B cell (primary cell): ENCODE measurements around the gene CRY1. TPM values are rescaled to one million over a fixed set of nuclear protein-coding genes. Genes with fewer than 3 reads are reported as not detected.

Experiments
- ATAC-seq: fragments of 200-7000 bp; cut with Tn5 transposase; one replicate; pipeline ENCODE4 v1.10.0; 2021; ENCODE audit warnings: low read depth, mild to moderate bottlenecking, moderate number of reproducible peaks, moderate library complexity
- CTCF ChIA-PET: fragments of 350-600 bp; sonication (Branson Sonifier 250); formaldehyde crosslinking; loops from one replicate; lab custom pipeline; 2021; ENCODE audit warnings: antibody characterized with exemption, inconsistent platforms; lab: Charles Lee
- POLR2A ChIA-PET: fragments of 350-600 bp; sonication (Branson Sonifier 250); formaldehyde crosslinking; loops from one replicate; lab custom pipeline; 2021; ENCODE audit warnings: antibody characterized with exemption; lab: Charles Lee
- DNase-seq: peaks from one replicate; pipeline ENCODE4 v3.0.0; 2013
- H2AFZ ChIP-seq: 2 replicates; pipeline ENCODE4 v1.6.1; 2012; ENCODE audit warnings: mild to moderate bottlenecking, low read depth, low read length; ENCODE audit not compliant: insufficient read depth, poor library complexity, severe bottlenecking
- H3K27ac ChIP-seq, 2 donors: 1 replicate in 1 of 2; 2 replicates in 1 of 2; pipeline ENCODE4 v1.5.1; 2012 to 2013; ENCODE audit warnings: low read length in 2 of 2, mild to moderate bottlenecking in 2 of 2, moderate library complexity in 1 of 2
- H3K27me3 ChIP-seq, 4 experiments: fragments of 200-600 bp in 1 of 4; sonication (generic) in 1 of 4; replicated peaks in 1 of 4; 1 replicate in 2 of 4; 2 replicates in 2 of 4; pipeline versions ENCODE4 v1.6.1 to v1.7.0; 2013 to 2016; ENCODE audit warnings: low read length in 3 of 4, mild to moderate bottlenecking in 2 of 4, mixed read lengths in 1 of 4, moderate library complexity in 1 of 4; ENCODE audit not compliant: insufficient read depth in 4 of 4, control insufficient read depth in 3 of 4; ENCODE audit errors: control extremely low read depth in 1 of 4
- H3K36me3 ChIP-seq, 2 experiments: replicated peaks in 1 of 2; 1 replicate in 1 of 2; 2 replicates in 1 of 2; pipeline versions ENCODE4 v1.6.1 to v1.7.1; 2013; ENCODE audit warnings: low read length in 1 of 2; ENCODE audit not compliant: insufficient read depth in 2 of 2, control insufficient read depth in 1 of 2; ENCODE audit errors: control extremely low read depth in 1 of 2, extremely low read depth in 1 of 2
- H3K4me1 ChIP-seq, 2 donors: fragments of 200-600 bp in 1 of 2; sonication (generic) in 1 of 2; 1 replicate in 1 of 2; 2 replicates in 1 of 2; pipeline versions ENCODE4 v1.5.1 to v1.6.1; 2013 to 2017; ENCODE audit warnings: low read length in 2 of 2; ENCODE audit not compliant: control insufficient read depth in 2 of 2, insufficient read depth in 2 of 2
- H3K4me2 ChIP-seq: replicated peaks from 2 replicates; pipeline ENCODE3; 2012; ENCODE audit warnings: mild to moderate bottlenecking, low read depth, low read length; ENCODE audit not compliant: poor library complexity, severe bottlenecking
- H3K4me3 ChIP-seq, 5 experiments: fragments of 200-600 bp in 1 of 5; sonication (generic) in 1 of 5; 1 replicate in 3 of 5; 2 replicates in 2 of 5; pipeline versions ENCODE4 v1.5.1 to v1.7.0; 2011 to 2016; ENCODE audit warnings: low read length in 4 of 5, mild to moderate bottlenecking in 4 of 5, low read depth in 2 of 5, control low read depth in 1 of 5, moderate library complexity in 1 of 5; ENCODE audit not compliant: insufficient read depth in 1 of 5; ENCODE audit errors: control extremely low read depth in 1 of 5, extremely low read depth in 1 of 5
- H3K79me2 ChIP-seq: fragments of 200-600 bp; sonication (generic); one replicate; pipeline ENCODE4 v1.6.0; 2016; ENCODE audit warnings: low read length; ENCODE audit not compliant: control insufficient read depth, insufficient read depth
- H3K9ac ChIP-seq: fragments of 200-600 bp; sonication (generic); 2 replicates; pipeline ENCODE4 v1.6.1; 2017; ENCODE audit warnings: mild to moderate bottlenecking, low read length, moderate library complexity
- H3K9me3 ChIP-seq, 3 donors: one replicate each; pipeline versions ENCODE4 v1.6.1 to v1.7.1; 2013; ENCODE audit warnings: low read length in 2 of 3; ENCODE audit not compliant: control insufficient read depth in 2 of 3, insufficient read depth in 1 of 3; ENCODE audit errors: control extremely low read depth in 1 of 3
- H4K20me1 ChIP-seq: 2 replicates; pipeline ENCODE4 v1.6.0; 2012; ENCODE audit warnings: mild to moderate bottlenecking, low read length; ENCODE audit not compliant: insufficient read depth, control insufficient read depth, poor library complexity, severe bottlenecking
- H3K27ac Mint-ChIP-seq: one replicate; pipeline ENCODE4 v1.8.0; 2021; ENCODE audit warnings: mixed read lengths
- H3K27me3 Mint-ChIP-seq: one replicate; pipeline ENCODE4 v1.8.0; 2021; ENCODE audit warnings: mixed read lengths
- H3K4me1 Mint-ChIP-seq: one replicate; pipeline ENCODE4 v1.8.0; 2021; ENCODE audit warnings: mixed read lengths
- H3K4me3 Mint-ChIP-seq: one replicate; pipeline ENCODE4 v1.8.0; 2021; ENCODE audit warnings: mixed read lengths
- H3K9me3 Mint-ChIP-seq: one replicate; pipeline ENCODE4 v1.8.0; 2022; ENCODE audit warnings: mixed read lengths; ENCODE audit not compliant: insufficient read depth
- EZH2 ChIP-seq: IDR thresholded peaks from 2 replicates; pipeline ENCODE4 v1.6.1; 2012; ENCODE audit warnings: borderline replicate concordance, low read depth, mild to moderate bottlenecking, moderate library complexity, low read length; ENCODE audit not compliant: insufficient read depth, poor library complexity, severe bottlenecking
- WGBS: methylation state at CpG from one replicate; pipeline ENCODE4 v1.1.5; 2013; ENCODE audit warnings: missing lambda C conversion rate; ENCODE audit not compliant: insufficient coverage; 5-methylcytosine and 5-hydroxymethylcytosine counted together
- intact Hi-C: fragments of 100-400 bp; cut with micrococcal nuclease; formaldehyde crosslinking; loops from one replicate; pipeline ENCODE4 v1.10.0; 2022
- polyA minus RNA-seq: library from RNA; depleted of rRNA, polyadenylated mRNA; stranded (reverse); fragments of >200 nt; gene quantifications from 2 replicates; pipeline ENCODE4 v1.2.3, GENCODE V29; 2012
- polyA plus RNA-seq: library from polyadenylated mRNA; depleted of rRNA; stranded (reverse); fragments of >200 nt; gene quantifications from 2 replicates; pipeline ENCODE4 v1.2.3, GENCODE V29; 2012
- total RNA-seq, 2 donors: library from RNA; stranded (reverse); fragments of 120-200 nt in 1 of 2; gene quantifications; 1 replicate in 1 of 2; 2 replicates in 1 of 2; pipeline versions ENCODE4 v1.2.3 to v1.2.4, GENCODE V29; 2013 to 2022
- TF ChIP-seq, protein P1 (sequence below): fragments of 200-600 bp; IDR thresholded peaks from one replicate; pipeline ENCODE4 v1.8.0; 2022; ENCODE audit warnings: antibody characterized with exemption, mild to moderate bottlenecking

CRY1 gene
- total RNA-seq: 8.8 and 10.4 TPM in 2 replicates
- total RNA-seq (2013): 6.6 TPM
- polyA plus RNA-seq: 2.4 and 4.5 TPM in 2 replicates
- polyA minus RNA-seq: 12.5 and 14.3 TPM in 2 replicates

DNA sequence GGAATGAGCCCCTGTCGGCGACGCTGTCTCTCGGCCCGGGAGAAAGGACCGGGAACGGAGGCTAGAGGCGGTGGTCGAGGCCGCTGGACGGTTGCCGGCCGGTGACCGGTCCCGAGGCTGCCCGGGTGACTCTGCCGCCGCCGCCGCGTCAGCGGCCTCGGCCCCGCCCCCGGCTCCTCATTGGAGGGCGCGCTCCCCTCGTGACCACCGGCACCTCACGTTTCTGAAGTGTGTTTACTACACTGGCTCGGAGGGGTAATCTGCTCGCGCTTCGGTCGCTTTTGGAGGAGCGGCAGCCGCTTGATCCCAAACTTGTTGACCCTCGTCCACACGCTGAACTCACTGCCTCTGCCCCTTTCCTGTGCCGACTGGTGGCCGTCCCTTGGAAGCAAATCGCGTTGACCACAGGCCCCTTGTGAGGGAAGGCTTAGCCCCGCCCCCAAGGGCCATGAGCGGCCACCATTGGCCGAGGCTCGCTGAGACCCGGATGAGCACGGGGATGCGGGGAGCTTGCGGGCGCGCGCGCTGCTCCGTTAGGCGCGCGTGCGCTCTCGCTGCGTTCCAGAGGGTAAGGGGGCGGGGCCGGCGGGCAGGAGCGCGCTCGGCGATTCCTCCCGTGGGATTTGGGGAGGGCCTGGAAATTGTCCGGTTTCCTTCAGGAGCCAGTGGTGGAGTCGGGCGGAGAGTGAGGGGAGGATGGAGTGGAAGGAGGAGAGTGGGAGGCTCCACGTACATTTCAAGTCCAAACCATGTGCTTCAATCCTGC lies at the start of gene CRY1:
CRY1 (minus strand) TSS at position 133 of the 766 bp plus-strand sequence. CDS start 588 bp downstream, outside the sequence.
- peaks cover 19% of the 10 kb centered on the region for H3K27me3 Mint-ChIP-seq
- peaks cover 0 to 8% (median 3%) of the 10 kb centered on the region in 4 experiments for H3K27me3 ChIP-seq
- ChIA-PET POLR2A (interaction anchor here (0.6 to 1.1 kb wide), 2 partner anchors 11 to 117 kb away, joined by 3 to 5 read pairs; no protein-coding TSS in a partner anchor), CTCF (interaction anchor here (0.8 to 1.8 kb wide), 2 partner anchors 11 to 137 kb away, joined by 3 to 6 read pairs; no protein-coding TSS in a partner anchor)
- no peak within 1 kb of the TSS for H3K27ac Mint-ChIP-seq
- peak within 1 kb of the TSS; percentile 85 for H3K4me2 ChIP-seq
- no peak within 1 kb of the TSS for H3K4me3 Mint-ChIP-seq
- peak within 1 kb of the TSS; percentile 95 to 96 for H3K27ac ChIP-seq
- peak within 1 kb of the TSS; percentile 86 for H3K9ac ChIP-seq
- peaks cover 16 to 24% of the 10 kb centered on the region in 2 donors for H3K4me1 ChIP-seq
- H3K4me1 Mint-ChIP-seq: peaks cover 9% of the 10 kb centered on the region
- no peaks in the 10 kb centered on the region for H3K36me3 ChIP-seq
- peak within 1 kb of the TSS; percentile 95 for H2AFZ ChIP-seq
- intact Hi-C loops: loop anchor here (1.0 to 2.0 kb wide), 4 partner anchors 106 to 791 kb away; partner anchors contain the start of genes MTERF2, PRDM4, TCP11L2 and TMEM263
- ATAC-seq: peak; percentile 84
- TF ChIP-seq, protein P1, sequence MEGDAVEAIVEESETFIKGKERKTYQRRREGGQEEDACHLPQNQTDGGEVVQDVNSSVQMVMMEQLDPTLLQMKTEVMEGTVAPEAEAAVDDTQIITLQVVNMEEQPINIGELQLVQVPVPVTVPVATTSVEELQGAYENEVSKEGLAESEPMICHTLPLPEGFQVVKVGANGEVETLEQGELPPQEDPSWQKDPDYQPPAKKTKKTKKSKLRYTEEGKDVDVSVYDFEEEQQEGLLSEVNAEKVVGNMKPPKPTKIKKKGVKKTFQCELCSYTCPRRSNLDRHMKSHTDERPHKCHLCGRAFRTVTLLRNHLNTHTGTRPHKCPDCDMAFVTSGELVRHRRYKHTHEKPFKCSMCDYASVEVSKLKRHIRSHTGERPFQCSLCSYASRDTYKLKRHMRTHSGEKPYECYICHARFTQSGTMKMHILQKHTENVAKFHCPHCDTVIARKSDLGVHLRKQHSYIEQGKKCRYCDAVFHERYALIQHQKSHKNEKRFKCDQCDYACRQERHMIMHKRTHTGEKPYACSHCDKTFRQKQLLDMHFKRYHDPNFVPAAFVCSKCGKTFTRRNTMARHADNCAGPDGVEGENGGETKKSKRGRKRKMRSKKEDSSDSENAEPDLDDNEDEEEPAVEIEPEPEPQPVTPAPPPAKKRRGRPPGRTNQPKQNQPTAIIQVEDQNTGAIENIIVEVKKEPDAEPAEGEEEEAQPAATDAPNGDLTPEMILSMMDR: no peak
- peaks cover 14% of the 10 kb centered on the region for H3K79me2 ChIP-seq
- H4K20me1 ChIP-seq: peaks cover 7% of the 10 kb centered on the region
- peaks cover 5% of the 10 kb centered on the region for H3K9me3 Mint-ChIP-seq
- H3K4me3 ChIP-seq: peak within 1 kb of the TSS; percentile 54 to 83 (median 79)
- WGBS: 1% methylated on average over 72 of the region's 74 CpGs
- DNase-seq: peak; percentile 94
- peaks cover 0 to 19% (median 1%) of the 10 kb centered on the region in 3 donors for H3K9me3 ChIP-seq

DNA sequence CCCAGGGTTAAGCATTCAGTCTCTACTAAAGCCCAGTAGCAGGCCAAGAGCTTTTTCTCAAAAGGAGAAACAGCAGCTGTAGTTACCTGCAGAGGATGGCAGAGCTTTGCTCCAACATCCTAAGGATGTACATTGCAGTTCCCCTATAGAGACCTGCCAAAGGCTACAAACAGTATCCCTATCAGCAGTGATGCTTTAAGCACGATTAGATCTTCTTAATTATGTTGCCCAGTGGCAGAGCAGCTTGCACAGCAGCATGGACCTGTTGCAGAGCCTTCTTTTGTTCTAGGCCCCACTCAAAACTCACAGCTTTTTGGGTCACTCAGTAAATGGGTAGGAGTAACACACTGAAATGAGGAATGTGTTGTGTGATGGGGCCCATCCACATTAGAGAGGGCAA lies 46.4 kb upstream of the CRY1 start:
- Histone ChIP-seq H3K4me2 (no peak overlapping the region), H3K9me3 (no peaks in the 10 kb centered on the region), H3K4me3 (no peak overlapping the region), H4K20me1 (no peaks in the 10 kb centered on the region), H3K4me1 (no peaks in the 10 kb centered on the region), H3K9ac (no peak overlapping the region), H3K27me3 (peaks cover 0 to 2% (median 0%) of the 10 kb centered on the region in 4 experiments), H3K36me3 (no peaks in the 10 kb centered on the region), H2AFZ (no peak overlapping the region), H3K79me2 (no peaks in the 10 kb centered on the region), H3K27ac (no peak overlapping the region)
- CTCF ChIA-PET: no interaction called here
- intact Hi-C loops: loop anchor here (10.0 kb wide), 1 partner anchor 265 kb away; no protein-coding TSS in a partner anchor
- DNase-seq (no peak), ATAC-seq (no peak)
- no peak for TF ChIP-seq EZH2
- TF ChIP-seq, protein P1: no peak
- 67% methylated on average over 1 of the region's 1 CpG for WGBS
- Mint-ChIP-seq H3K9me3 (no peaks in the 10 kb centered on the region), H3K27ac (no peak overlapping the region), H3K4me1 (no peaks in the 10 kb centered on the region), H3K4me3 (no peak overlapping the region), H3K27me3 (peaks cover 8% of the 10 kb centered on the region)
- POLR2A ChIA-PET: no interaction called here
